Activated T-helper 1 cell treated with anti-CD3 and anti-CD28 coated beads, Interleukin-12 subunit alpha, Interleukin-12 subunit beta, Interleukin-2, Interleukin-4 antibody, amounts not matched to agents 30 ng/mL and 10 ng/mL and 1 ng/mL, durations not matched to agents 14 hours and 24 hours and 36 hours (primary cell): ENCODE measurements around the gene PAX8. TPM values are rescaled to one million over a fixed set of nuclear protein-coding genes. Genes with fewer than 3 reads are reported as not detected.
"Not testable (repeated sequence)": the region's sequence is repeated elsewhere in the genome, so short reads cannot be mapped to it uniquely, and the experiment has no call there.

Experiments
- DNase-seq: peaks from one replicate; pipeline ENCODE4 v3.0.0; 2021; ENCODE audit warnings: low spot score
- H3K27ac Mint-ChIP-seq: one replicate; pipeline ENCODE4 v1.8.0; 2021; ENCODE audit warnings: mild to moderate bottlenecking, mixed read lengths
- H3K27me3 Mint-ChIP-seq: one replicate; pipeline ENCODE4 v1.8.0; 2022; ENCODE audit warnings: mild to moderate bottlenecking, moderate library complexity, mixed read lengths; ENCODE audit not compliant: insufficient read depth
- H3K36me3 Mint-ChIP-seq: one replicate; pipeline ENCODE4 v1.8.0; 2021; ENCODE audit warnings: low read depth, mixed read lengths
- H3K4me1 Mint-ChIP-seq: one replicate; pipeline ENCODE4 v1.8.0; 2021; ENCODE audit warnings: low read depth, mixed read lengths
- H3K4me3 Mint-ChIP-seq: one replicate; pipeline ENCODE4 v1.8.0; 2021; ENCODE audit warnings: mild to moderate bottlenecking, moderate library complexity, mixed read lengths
- H3K9me3 Mint-ChIP-seq: one replicate; pipeline ENCODE4 v1.8.0; 2021; ENCODE audit warnings: mixed read lengths
- intact Hi-C: fragments of 100-400 bp; cut with micrococcal nuclease; formaldehyde crosslinking; loops from one replicate; pipeline ENCODE4 v1.15.1; 2024
- total RNA-seq: library from RNA; stranded (reverse); gene quantifications from 2 replicates; pipeline ENCODE4 v1.2.3, GENCODE V29; 2022

The PAX8 gene
- 0.70 and 1.6 TPM in 2 replicates for total RNA-seq

DNA sequence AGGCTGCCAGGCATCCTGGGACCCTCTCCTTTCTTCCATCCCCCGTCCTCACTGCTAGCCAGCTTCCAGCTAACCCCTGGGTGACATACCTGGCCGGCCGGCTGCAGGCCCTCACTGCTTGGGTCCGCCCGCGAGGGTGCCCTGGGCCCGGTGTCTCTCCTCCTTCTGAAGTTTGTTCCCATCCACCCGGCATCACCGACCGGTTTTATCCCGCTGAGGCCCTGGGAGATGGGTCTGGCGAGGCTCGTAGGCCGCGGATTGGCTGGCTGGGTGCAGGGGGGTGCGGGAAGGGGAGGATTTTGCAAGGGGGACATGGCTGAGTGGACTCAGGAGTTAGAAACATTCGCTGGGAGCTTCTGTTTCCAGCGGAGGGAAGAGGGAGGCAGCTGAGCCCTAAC is at the start of gene PAX8:
PAX8 (minus strand) TSS at position 180 of the 398 bp plus-strand sequence. CDS start 527 bp downstream, outside the sequence.
- no peak within 1 kb of the TSS for H3K27ac Mint-ChIP-seq
- intact Hi-C loops, result loop anchor here (5.0 kb wide), 1 partner anchor 224 kb away; no protein-coding TSS in a partner anchor
- peaks cover 65% of the 10 kb centered on the region for H3K27me3 Mint-ChIP-seq
- H3K36me3 Mint-ChIP-seq, result no peaks in the 10 kb centered on the region
- H3K4me1 Mint-ChIP-seq, result peaks cover 6% of the 10 kb centered on the region
- H3K9me3 Mint-ChIP-seq, result no peaks in the 10 kb centered on the region
- no peak within 1 kb of the TSS for H3K4me3 Mint-ChIP-seq
- DNase-seq, result no peak

GRCh38 chr2:113328043-113328442 is 49.3 kb upstream of the PAX8 start:
- no peaks in the 10 kb centered on the region for H3K9me3 Mint-ChIP-seq
- DNase-seq, result no peak
- intact Hi-C loops, result no loop called here
- peaks cover 4% of the 10 kb centered on the region for H3K4me1 Mint-ChIP-seq
- H3K27ac Mint-ChIP-seq, result no peak overlapping the region
- peaks cover 15% of the 10 kb centered on the region for H3K27me3 Mint-ChIP-seq
- no peak overlapping the region for H3K4me3 Mint-ChIP-seq
- H3K36me3 Mint-ChIP-seq, result no peaks in the 10 kb centered on the region

GRCh38 chr2:113325161-113325731 is 46.5 kb upstream of the PAX8 start:
- DNase-seq, H3K4me1 Mint-ChIP-seq, H3K27ac Mint-ChIP-seq, H3K36me3 Mint-ChIP-seq, intact Hi-C loops, H3K9me3 Mint-ChIP-seq: not testable (repeated sequence)
- H3K4me3 Mint-ChIP-seq, result peak overlapping the region; percentile 53
- peaks cover 17% of the 10 kb centered on the region for H3K27me3 Mint-ChIP-seq

- Mint-ChIP-seq H3K36me3 (no peaks in the 10 kb centered on the region), H3K27me3 (peaks cover 17% of the 10 kb centered on the region), H3K4me1 (peaks cover under 1% of the 10 kb centered on the region), H3K27ac (peak overlapping the region; percentile 4), H3K4me3 (peak overlapping the region; percentile 38), H3K9me3 (no peaks in the 10 kb centered on the region)
- DNase-seq, result peak; percentile 2
- intact Hi-C loops, result no loop called here
Observed at GRCh38 chr2:113324684-113325160, 46.0 kb upstream of the PAX8 start.

- H3K27me3 Mint-ChIP-seq, result peaks cover 19% of the 10 kb centered on the region
- H3K27ac Mint-ChIP-seq, H3K9me3 Mint-ChIP-seq, H3K4me1 Mint-ChIP-seq, H3K36me3 Mint-ChIP-seq, DNase-seq, intact Hi-C loops, H3K4me3 Mint-ChIP-seq: not testable (repeated sequence)
Observed at GRCh38 chr2:113323129-113323528, 44.4 kb upstream of the PAX8 start.

GRCh38 chr2:113320106-113320505 is 41.4 kb upstream of the PAX8 start:
- H3K9me3 Mint-ChIP-seq, H3K27ac Mint-ChIP-seq, H3K36me3 Mint-ChIP-seq, intact Hi-C loops, H3K4me1 Mint-ChIP-seq, DNase-seq, H3K4me3 Mint-ChIP-seq: not testable (repeated sequence)
- H3K27me3 Mint-ChIP-seq, result peaks cover 32% of the 10 kb centered on the region

DNA sequence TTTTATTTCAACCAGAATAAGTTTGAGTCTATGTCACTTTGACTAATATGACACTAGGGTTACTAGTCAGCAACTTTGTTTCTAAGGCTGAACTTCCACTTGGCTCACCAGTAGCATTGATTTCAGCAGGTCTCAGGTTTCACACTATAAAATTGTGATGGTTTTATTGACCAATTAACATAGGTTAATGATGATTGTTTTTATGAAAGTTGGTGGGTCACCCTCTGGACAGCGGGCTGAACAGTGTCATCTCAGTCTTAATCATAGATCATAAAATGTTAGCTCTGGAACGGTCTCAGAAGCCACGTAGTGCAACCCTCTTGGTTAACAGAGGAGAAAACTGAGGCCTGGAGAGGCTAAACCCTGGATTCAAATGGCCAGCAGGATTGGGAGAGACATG is 40.2 kb upstream of the PAX8 start:
- H3K36me3 Mint-ChIP-seq, H3K27ac Mint-ChIP-seq, intact Hi-C loops, H3K4me3 Mint-ChIP-seq, DNase-seq, H3K9me3 Mint-ChIP-seq, H3K4me1 Mint-ChIP-seq: not testable (repeated sequence)
- H3K27me3 Mint-ChIP-seq, result peaks cover 30% of the 10 kb centered on the region

- Mint-ChIP-seq H3K4me3 (no peak overlapping the region), H3K4me1 (no peaks in the 10 kb centered on the region), H3K27me3 (peaks cover 34% of the 10 kb centered on the region), H3K9me3 (no peaks in the 10 kb centered on the region), H3K36me3 (no peaks in the 10 kb centered on the region), H3K27ac (no peak overlapping the region)
- intact Hi-C loops, result no loop called here
- DNase-seq, result no peak
Observed at GRCh38 chr2:113316085-113316484, 37.4 kb upstream of the PAX8 start.

DNA sequence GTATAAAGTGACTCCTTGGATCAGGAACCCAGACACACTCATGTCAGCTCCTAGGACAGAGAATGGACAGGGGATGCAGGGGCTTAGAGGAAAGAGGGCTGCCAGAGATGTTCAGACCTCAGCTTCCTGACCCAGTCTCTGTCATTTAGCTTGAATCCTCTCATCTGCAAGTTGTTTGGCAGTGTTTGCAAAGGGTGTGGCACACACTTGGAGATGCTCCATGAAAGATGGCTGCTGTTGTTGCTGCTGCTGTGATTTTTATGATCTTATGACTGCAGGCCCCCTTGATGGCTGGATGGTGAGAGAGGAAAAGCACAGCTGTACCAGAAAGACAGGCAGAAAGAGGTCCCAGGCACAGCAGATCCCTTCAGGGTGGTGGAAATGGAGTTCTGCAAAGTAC is 35.9 kb upstream of the PAX8 start:
- H3K9me3 Mint-ChIP-seq, intact Hi-C loops, DNase-seq, H3K27ac Mint-ChIP-seq, H3K4me3 Mint-ChIP-seq, H3K36me3 Mint-ChIP-seq, H3K4me1 Mint-ChIP-seq: not testable (repeated sequence)
- peaks cover 33% of the 10 kb centered on the region for H3K27me3 Mint-ChIP-seq

GRCh38 chr2:113314176-113314575 is 35.5 kb upstream of the PAX8 start:
- intact Hi-C loops, result not testable (repeated sequence)

DNA sequence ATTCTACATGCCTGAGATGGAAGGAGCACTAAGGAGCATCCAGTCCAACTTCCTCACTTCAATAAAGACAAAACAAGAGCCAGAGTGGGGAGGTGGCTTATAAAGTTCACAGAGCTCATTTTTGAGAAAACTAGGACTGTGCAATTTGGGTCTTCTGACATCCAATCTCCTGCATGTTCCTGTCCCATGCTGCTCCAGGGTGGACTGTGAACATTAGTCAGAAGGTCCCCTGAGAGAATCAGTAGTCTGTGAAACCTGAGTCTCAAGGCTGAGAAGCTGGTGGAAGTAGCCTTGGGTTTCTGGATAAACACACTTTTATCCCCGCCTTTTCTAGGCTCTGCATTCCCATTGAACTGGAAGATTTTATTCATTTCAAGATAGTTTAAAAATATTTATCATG is 33.1 kb upstream of the PAX8 start:
- DNase-seq, H3K36me3 Mint-ChIP-seq, H3K27ac Mint-ChIP-seq, H3K4me1 Mint-ChIP-seq, H3K9me3 Mint-ChIP-seq, intact Hi-C loops, H3K4me3 Mint-ChIP-seq: not testable (repeated sequence)
- peaks cover 29% of the 10 kb centered on the region for H3K27me3 Mint-ChIP-seq

More at GRCh38 chr2:113314176-113314575, 35.5 kb upstream of the PAX8 start:
- not testable (repeated sequence) for H3K36me3 Mint-ChIP-seq, DNase-seq, H3K27ac Mint-ChIP-seq, H3K9me3 Mint-ChIP-seq, H3K4me3 Mint-ChIP-seq, H3K4me1 Mint-ChIP-seq
- peaks cover 33% of the 10 kb centered on the region for H3K27me3 Mint-ChIP-seq

GRCh38 chr2:113311191-113311590 is 32.5 kb upstream of the PAX8 start:
- H3K4me3 Mint-ChIP-seq, H3K27ac Mint-ChIP-seq, H3K9me3 Mint-ChIP-seq, DNase-seq, H3K4me1 Mint-ChIP-seq, intact Hi-C loops, H3K36me3 Mint-ChIP-seq: not testable (repeated sequence)
- H3K27me3 Mint-ChIP-seq, result peaks cover 26% of the 10 kb centered on the region

- Mint-ChIP-seq H3K9me3 (no peaks in the 10 kb centered on the region), H3K4me3 (no peak overlapping the region), H3K27ac (no peak overlapping the region), H3K4me1 (no peaks in the 10 kb centered on the region), H3K27me3 (peaks cover 18% of the 10 kb centered on the region), H3K36me3 (no peaks in the 10 kb centered on the region)
- intact Hi-C loops, result no loop called here
- DNase-seq, result no peak
Observed at GRCh38 chr2:113309655-113310387, 31.1 kb upstream of the PAX8 start.
